ENCODE data around the gene MED12. TPM values are rescaled to one million over a fixed set of nuclear protein-coding genes. Genes with fewer than 3 reads are reported as not detected.
A peak's percentile ranks its signal among the peaks of the same experiment; 100 is the strongest.

The MED12 gene
- total and polyA plus RNA-seq, 2 of the 8 experiments (the other 6 are each of a cell fraction or from before 2014, with no cell fraction given), result 19.4 to 48.9 TPM

GRCh38 chrX:71095033-71095432 lies 23.4 kb upstream of the MED12 start:
- Histone ChIP-seq H3K14ac (ENCODE audit: insufficient read length) (no peak overlapping the region), H3K9me3 (ENCODE audit: insufficient read depth in 2 of 2, low read depth in 1 of 2, low read length in 1 of 2) (no peaks in the 10 kb centered on the region), H3K4me1 (replicated peaks in 1 of 4; ENCODE audit: control insufficient read depth in 3 of 4, insufficient read depth in 4 of 4, low read length in 3 of 4) (peaks cover 4 to 11% (median 10%) of the 10 kb centered on the region in 4 experiments), H2AFZ (ENCODE audit: low read length) (0 out of 2 replicates have a peak overlapping the region, but pooled peaks have one; percentile 95), H3K79me1 (ENCODE audit: low read depth, low read length) (no peaks in the 10 kb centered on the region; the same call in 1 of the 2 replicates), H3K56ac (replicated peaks; ENCODE audit: insufficient read length, low read depth, low read length) (no peak overlapping the region), H4K5ac (ENCODE audit: insufficient read length, low read depth, low read length) (no peak overlapping the region), H2BK120ac (replicated peaks; ENCODE audit: low read depth, low read length) (no peak overlapping the region), H3K4me3 (ENCODE audit: extremely low read depth in 1 of 4, insufficient read depth in 2 of 4, low read depth in 3 of 4, low read length in 4 of 4) (peak overlapping the region; percentile 43 to 78 (median 62)), H3K79me2 (ENCODE audit: control insufficient read depth in 1 of 2, insufficient read depth in 2 of 2, low read length in 2 of 2) (peaks cover 0 to 8% of the 10 kb centered on the region in 2 experiments; a peak in 2 of 4 replicates), H3K36me3 (ENCODE audit: control insufficient read depth in 2 of 4, insufficient read depth in 4 of 4, low read length in 3 of 4) (no peaks in the 10 kb centered on the region), H3K27ac (ENCODE audit: low read depth, low read length) (no peak overlapping the region), H3K23me2 (ENCODE audit: low read depth, low read length) (peaks cover 8% of the 10 kb centered on the region), H3K27me3 (replicated peaks in 1 of 4; ENCODE audit: control insufficient read depth in 3 of 4, extremely low read depth in 1 of 4, insufficient read depth in 3 of 4, low read length in 3 of 4) (no peaks in the 10 kb centered on the region), H4K91ac (replicated peaks; ENCODE audit: insufficient read length, low read length) (no peak overlapping the region), H3K18ac (ENCODE audit: extremely low read depth, low read length) (no peak overlapping the region), H4K20me1 (replicated peaks in 1 of 2; ENCODE audit: control insufficient read depth in 1 of 2, insufficient read depth in 2 of 2, low read length in 2 of 2) (peaks cover 0 to 2% of the 10 kb centered on the region in 2 experiments), H4K8ac (ENCODE audit: extremely low read depth, insufficient read depth, low read length) (no peak overlapping the region), H2BK12ac (ENCODE audit: low read depth, low read length) (no peak overlapping the region), H2BK20ac (ENCODE audit: low read length) (no peak overlapping the region), H3K4ac (replicated peaks; ENCODE audit: insufficient read length, low read depth, low read length) (no peak overlapping the region), H2BK15ac (ENCODE audit: low read length) (no peak overlapping the region), H2BK5ac (ENCODE audit: low read depth, low read length) (no peak overlapping the region), H3K9ac (replicated peaks in 1 of 4; ENCODE audit: extremely low read depth in 1 of 4, low read depth in 3 of 4, low read length in 3 of 4) (peak overlapping the region in 1 of 4 experiments; percentile 78; a peak in 4 of 7 replicates), H2AK5ac (ENCODE audit: low read depth, low read length) (no peak overlapping the region), H3K23ac (ENCODE audit: insufficient read length) (no peak overlapping the region), H3K4me2 (ENCODE audit: insufficient read depth in 1 of 2, low read depth in 2 of 2, low read length in 2 of 2) (peak overlapping the region; percentile 82 to 95)
- POLR2A ChIA-PET (ENCODE audit: partially characterized antibody), result no interaction called here
- DNase-seq (ENCODE audit: low read depth in 1 of 2, low spot score in 2 of 2), result no peak
- CTCF ChIA-PET (ENCODE audit: partially characterized antibody), result no interaction called here
- WGBS, 2 experiments (ENCODE audit: extremely low coverage in 1 of 2, insufficient coverage in 1 of 2, insufficient read length in 1 of 2, insufficient replicate concordance in 2 of 2, low coverage in 1 of 2, low lambda C conversion rate in 2 of 2, missing lambda C conversion rate in 1 of 2), result 39% methylated on average over 4 of the region's 6 CpGs; no CpG with 5 or more reads in 1 of the 2 experiments
- no peak for FAIRE-seq
- TF ChIP-seq RNF2 (IDR thresholded peaks at IDR 0.05; ENCODE audit: borderline replicate concordance, low read depth, low read length, missing control alignments, poor library complexity, severe bottlenecking) (no peak), CREB1 (IDR thresholded peaks at IDR 0.05) (no peak), TAF7 (optimal IDR thresholded peaks at IDR 0.05; ENCODE audit: borderline replicate concordance, low read depth, low read length) (no peak), KDM1A (IDR thresholded peaks at IDR 0.05; ENCODE audit: borderline replicate concordance, low read length) (no peak), NANOG (IDR thresholded peaks at IDR 0.05; ENCODE audit: insufficient read depth, low read depth, low read length, poor library complexity, severe bottlenecking) (no peak), USF2 (IDR thresholded peaks at IDR 0.05; ENCODE audit: low read length) (no peak), RBBP5 (IDR thresholded peaks at IDR 0.05; ENCODE audit: borderline replicate concordance, low read depth, low read length) (no peak), YY1 (IDR thresholded peaks at IDR 0.05; ENCODE audit: low read depth, low read length) (no peak), HDAC6 (IDR thresholded peaks at IDR 0.05; ENCODE audit: low read depth, low read length) (no peak), NRF1 (IDR thresholded peaks at IDR 0.05; ENCODE audit: low read depth, low read length) (no peak), EZH2 (IDR thresholded peaks at IDR 0.05; ENCODE audit: low read depth, low read length, severe bottlenecking) (no peak), ZNF274 (IDR thresholded peaks at IDR 0.05; ENCODE audit: borderline replicate concordance, extremely low read depth, low read length) (no peak)

All from H1 (cell line).